HG03439 (cell line): ENCODE data around the gene PRELID2.
"Not testable (repeated sequence)": the region's sequence is repeated elsewhere in the genome, so short reads cannot be mapped to it uniquely, and the experiment has no call there.

Source experiments
- ATAC-seq: cut with Tn5 transposase; IDR thresholded peaks from one replicate; pipeline ENCODE4 v1.9.1; 2021; ENCODE audit warnings: mild to moderate bottlenecking, moderate library complexity; ENCODE audit not compliant: unreplicated experiment

Gene PRELID2

DNA sequence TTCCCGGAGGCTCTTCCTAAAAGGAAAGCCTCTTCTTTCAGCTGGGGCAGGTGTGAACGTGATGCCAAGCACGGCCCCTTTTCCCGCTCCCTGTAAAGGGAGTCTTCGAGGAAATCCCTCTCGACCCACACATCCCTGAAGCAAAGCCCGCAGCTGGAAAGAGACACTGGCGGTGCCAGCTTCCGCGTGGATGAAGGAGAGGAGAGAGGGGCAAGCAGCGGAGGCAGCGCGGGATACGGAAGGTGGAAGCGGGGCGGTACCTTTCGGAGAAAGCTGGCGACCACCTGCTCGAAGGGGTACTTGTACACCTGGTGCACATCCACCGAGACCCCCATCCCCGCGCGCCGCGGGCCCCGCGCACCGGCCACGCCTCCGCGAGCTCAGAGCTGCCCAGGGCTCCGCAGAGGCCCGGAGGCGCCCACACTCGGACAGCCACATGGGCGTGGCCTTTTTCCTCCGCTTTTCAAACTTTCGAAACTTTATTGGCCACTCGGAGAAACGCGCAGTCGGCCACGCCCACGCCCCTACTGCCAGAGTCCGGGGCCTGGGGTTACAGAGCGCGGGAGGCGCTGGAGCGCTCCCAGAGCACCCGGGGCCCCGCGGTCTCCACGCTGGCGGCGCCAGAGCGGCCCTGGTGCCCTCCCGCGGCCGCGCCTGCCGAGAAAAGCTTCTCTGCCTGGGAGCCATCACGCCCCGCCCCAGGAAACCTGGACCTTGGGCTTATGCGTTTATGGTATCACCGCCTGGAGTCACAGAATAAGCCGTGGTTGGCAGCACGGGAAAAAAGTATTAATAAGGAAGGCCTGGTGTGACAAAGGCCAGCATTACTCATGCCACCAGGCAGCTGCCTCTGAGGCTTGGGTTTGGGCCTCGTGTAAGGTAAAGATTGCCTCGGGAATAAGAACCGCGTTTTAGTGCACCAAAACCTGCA, at the start of gene PRELID2:
Gene PRELID2, minus strand, starts transcription at position 426 of the 931 bp plus-strand sequence. Its CDS starts 91 bp downstream, at position 335.
- ATAC-seq: peak; percentile 92

DNA sequence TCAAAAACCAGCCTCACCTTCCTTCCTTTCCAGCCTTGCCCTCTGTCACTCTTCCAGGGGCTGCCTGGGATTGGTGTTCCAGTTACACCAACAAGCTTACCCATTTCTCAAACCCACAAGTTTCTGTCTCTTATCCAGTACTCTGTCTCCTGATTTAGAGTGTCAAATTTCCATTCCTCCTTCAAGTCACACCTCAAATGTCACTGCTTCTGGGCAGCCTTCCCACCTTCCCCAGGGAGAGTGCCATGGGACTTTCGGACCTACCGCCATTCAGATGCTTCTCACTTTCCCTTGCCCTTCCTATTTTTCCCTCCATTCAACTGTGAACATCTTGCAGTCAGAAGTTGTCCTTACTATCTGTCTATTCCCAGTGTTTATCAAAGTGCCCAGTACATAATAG, 39.6 kb upstream of the PRELID2 start:
- no peak for ATAC-seq

DNA sequence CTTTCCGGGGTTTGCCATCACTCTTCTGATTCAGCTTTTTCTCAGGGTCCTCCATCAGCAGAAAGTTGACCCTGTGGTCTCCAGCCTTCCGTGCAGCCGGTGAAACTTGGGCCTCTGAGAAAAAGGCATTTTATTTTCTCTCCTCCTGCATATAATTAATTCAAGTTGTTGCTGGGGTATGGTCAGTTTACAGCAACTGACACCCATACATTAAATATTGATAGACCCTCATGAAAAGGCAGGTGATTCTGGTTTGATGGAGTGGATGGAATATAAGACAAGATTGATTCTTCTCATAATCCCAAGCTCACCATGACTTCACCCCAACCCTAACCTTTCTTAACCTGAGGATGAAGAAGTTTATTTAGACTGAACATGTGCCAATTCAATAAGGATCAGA, 37.8 kb upstream of the PRELID2 start, which contains the start of gene GRXCR2:
Gene GRXCR2, minus strand, starts transcription at position 101 of the 400 bp plus-strand sequence. Its CDS starts 46 bp downstream, at position 55.
- no peak for ATAC-seq

DNA sequence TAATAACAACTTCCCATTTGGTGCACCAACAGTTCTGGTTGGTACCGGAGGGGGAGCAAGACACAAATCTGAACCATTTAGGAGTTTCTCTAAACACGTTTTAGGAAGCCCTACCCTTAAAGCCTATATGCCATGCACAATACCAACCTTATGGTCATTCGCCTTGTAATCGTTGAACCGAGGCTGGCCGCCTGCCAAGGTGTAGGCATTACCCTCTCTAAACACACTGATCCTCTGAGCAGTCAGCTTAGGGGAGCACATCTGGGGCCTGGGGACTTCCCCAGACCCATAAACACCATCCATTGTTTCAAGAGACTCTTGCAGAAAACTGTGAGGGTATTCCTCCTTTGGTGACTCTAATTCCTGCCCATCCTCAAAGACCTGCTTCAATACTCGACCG, 37.3 kb upstream of the PRELID2 start:
- no peak for ATAC-seq

DNA sequence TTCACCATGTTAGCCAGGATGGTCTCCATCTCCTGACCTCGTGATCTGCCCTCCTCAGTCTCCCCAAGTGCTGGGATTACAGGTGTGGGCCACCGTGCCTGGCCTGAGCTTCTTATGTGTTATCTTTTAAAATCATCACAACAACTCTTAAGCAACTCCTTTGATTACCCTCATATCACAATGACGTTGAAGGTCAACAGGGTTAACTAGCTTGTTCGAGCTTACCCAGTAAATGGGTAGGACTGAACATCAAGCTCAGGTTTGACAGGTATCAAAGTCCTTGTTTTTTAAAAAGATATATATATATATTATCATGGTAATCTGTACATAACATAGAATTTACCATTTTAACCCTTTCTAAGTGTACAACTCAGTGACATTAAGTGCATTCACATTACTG, 34.6 kb upstream of the PRELID2 start:
- no peak for ATAC-seq

DNA sequence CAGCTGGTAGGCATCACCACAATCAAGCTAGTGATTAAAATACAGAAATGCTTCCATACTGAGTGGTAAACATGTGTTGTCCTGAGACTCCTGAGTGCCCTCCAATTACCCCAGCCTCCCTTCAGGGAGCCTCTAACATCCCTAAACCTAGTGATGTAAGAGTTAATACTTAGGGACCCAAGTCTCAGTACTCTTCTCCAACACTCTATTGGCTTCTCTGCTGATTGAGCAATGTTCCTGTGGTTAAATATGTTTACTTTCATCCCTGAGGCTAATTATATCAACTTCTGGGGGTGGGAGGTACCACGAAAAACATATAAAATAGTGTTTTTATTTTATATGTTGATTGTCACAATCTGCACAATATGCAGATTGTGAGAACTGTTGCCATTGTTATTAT, 32.7 kb upstream of the PRELID2 start:
- no peak for ATAC-seq

DNA sequence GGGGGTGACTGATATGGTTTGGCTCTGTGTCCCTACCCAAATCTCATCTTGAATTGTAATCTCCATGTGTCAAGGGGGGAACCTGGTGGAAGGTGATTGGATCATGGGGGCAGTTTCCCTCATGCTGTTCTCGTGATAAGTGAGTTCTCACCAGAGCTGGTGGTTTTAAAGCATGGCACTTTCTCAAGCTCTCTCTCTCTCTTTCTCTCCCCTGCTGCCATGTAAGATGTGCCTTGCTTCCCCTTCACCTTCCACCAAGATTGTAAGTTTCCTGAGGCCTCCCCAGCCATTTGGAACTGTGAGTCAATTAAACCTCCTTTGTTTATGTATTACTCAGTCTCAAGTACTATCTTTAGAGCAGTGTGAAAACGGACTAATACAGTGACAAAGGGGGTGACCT, 29.3 kb upstream of the PRELID2 start:
- ATAC-seq: not testable (repeated sequence)

DNA sequence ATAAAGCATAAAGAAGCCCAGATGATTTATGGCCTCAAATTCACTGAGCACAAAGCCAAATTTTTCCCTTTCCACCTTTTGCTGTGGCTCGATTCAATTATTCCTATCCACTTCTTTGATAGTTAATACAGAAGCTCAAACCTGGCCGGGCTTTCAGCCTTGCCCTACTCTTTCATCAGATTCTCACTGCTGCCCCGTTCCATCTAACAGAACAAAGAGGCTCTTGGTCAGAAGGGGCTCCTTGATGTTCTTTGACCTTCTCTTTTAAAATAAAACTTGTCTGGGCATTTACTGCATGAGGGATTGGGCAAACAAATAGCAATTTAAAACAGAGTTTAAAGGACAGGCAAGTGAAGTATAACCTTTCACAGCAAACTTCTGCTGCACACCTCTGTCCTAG, 27.9 kb upstream of the PRELID2 start:
- ATAC-seq: no peak

DNA sequence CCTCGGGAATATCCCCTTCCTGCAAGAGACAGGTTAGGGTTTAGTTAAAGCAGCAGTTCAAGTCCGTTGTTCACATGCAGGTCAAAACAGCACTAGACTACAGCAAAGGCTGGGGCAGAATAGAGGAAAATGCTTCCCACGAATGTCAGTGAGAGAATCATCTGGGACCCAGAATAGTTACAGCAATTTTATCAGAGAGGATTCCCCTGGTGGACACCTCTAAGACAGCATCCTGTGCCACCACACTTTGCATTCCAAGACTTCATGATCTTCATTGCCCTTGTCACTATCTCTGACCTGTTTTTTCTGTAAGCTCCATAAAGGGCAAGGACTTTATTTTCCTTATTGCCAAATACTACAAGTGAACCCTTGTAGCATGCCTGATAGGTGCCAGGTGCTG, 24.8 kb upstream of the PRELID2 start:
- ATAC-seq: no peak

DNA sequence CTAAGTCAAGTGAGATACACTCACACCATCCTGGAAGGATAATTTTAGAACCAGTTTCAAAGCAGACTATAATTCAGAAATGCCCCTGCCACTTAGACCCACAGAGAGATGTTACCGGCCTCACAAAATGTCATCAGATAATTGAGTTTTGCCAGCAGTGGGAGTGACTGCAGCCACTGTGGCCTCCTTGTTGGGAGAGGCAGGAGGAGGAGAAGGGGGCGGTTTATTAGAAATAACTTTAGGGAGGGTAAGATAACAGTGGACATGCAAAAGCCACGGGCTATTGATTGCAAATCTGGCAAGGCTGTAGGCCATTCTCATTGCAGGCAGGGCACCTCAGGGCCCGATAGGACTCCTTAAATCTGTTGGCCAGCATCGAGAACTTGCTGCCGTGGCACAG, 24.3 kb upstream of the PRELID2 start:
- no peak for ATAC-seq

DNA sequence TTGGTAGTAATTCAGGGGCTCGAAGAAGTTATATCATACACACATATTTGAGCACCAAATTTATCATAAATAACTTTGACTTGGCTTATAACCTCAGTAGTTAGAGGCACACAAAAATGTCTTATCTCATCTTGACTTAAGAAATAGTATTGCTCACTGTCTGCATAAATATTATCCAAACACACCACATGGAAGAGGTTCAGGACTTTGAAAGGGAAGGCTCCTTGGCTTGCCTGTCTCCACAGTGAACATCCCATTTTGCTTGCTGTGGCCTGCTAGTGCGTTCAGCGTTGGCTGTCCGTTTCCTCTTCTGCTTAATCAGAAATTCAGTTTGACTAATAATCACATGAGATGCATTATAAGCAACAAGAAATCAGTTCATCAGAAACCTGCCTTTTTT, 23.8 kb upstream of the PRELID2 start:
- no peak for ATAC-seq

DNA sequence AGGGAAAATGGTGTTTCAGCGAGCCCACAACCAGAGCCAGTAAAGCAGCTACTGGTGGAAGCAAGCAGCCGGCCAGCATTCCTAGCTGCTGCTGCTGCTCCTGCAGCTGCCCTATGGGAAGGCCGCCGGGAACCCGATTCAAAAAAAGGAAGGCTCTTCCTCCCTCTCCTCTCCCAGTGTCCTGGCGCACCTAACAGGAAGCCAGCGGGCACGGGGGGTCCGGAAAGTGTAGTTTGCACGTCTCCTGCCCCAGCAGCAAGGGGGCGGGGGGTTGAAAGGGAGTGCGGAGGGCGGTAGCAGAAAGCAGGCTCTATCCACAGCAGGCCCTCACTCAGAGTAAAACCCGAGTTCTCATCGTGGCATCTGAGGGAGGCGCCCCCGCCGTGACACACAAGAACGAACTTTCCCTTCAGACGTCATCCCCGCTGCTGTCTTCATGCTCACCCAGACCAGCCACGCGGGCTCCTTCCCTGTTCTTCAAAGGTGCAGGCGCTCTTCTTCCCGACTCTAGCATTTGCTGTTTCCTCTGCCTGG, 21.2 kb upstream of the PRELID2 start:
- no peak for ATAC-seq

DNA sequence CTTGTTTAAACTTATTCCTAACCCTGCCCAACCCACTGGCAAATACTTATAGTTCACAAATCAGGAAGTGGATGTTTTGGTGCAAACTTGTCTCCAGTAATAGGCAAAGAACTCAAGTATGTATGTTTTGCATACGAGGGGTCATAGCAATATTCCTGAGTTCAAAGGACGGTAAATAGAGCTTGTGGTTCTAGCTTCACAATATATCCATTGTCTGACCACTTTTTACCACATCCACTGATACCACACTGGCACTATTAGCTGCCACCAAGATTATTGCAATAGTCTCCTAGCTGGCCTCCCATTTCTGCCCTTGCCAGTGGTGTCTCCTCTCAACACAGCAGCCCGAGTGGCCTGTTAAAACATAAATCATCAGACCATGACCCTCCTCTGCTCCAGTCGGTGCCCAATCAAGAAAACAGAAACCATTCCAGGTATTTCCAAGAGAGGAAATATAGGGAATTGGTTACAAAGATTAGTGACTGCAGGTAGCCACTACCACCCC, 20.7 kb upstream of the PRELID2 start:
- ATAC-seq: no peak

DNA sequence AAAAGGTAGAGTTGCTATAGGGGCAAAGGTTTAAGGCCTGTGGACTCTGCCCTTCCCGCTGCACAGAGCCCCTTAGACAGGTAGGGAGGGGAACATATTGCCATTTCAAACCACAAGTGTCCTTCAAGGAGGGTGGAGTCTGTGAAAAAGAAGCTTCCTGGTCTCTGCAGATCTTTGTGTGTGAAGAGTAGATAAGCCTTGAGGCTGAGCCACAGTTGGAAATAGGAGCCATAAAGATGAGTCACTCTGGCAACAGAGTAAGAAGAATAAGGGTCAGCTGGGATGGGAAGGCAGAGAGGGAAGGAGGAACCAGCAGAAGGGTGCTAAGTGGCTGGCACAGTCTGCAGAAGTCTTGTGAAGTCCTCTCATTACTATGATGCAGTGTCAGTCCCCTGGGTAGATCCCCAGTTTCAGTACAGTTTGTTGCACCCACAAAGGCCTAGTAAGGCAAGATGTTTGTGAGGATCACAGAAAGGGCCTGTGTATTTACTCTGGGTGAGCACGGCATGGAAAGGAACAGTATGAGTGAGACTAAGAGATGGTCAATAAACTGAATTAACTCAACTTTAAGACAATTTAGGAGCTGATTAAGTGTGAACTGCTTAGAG, 19.6 kb upstream of the PRELID2 start:
- no peak for ATAC-seq

DNA sequence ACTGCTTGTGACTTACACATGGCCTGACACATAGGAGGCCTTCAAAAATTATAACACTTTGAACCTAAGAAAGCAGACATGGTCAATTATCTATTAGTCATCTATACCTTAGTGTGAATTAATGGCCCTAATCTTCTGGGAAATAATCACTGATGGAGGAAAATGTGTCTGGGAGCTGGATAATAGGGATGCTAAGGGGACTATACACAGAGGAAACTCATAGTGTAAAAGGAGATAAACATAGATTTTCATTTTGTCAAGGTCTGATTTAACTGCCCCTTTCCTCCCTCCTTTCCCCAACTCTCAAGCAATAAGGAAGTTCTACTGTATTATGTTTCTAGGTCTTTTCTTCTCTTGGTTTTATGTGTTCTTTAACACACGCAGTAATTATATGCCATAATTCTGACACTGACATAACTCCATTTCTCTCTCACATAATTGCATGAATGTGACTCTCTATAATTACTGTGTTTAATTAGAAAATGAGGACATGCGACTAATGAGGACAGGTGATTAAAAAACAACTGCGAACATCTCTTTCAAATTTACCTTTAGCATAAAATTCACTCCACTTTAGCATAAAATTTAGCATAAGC, 18.7 kb upstream of the PRELID2 start:
- ATAC-seq: no peak

DNA sequence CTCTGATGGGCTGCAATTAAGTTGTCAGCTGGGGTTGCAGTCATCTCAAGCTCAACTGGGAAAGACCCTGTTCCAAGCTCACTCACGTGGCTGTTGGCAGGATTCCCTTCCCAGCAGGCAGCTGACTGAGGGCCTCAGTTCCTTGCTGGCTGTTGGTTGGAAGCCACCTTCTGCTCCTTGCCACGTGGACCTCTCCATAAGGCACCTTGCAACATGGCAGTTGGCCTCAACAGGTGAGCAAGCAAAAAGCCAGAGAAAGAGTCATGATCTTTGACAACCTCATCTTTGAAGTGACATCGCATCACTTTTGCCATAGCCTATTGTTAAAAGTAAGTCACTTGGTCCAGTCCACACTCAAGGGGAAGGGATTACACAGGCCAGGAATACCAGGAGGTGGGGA, 17.8 kb upstream of the PRELID2 start:
- ATAC-seq: no peak

DNA sequence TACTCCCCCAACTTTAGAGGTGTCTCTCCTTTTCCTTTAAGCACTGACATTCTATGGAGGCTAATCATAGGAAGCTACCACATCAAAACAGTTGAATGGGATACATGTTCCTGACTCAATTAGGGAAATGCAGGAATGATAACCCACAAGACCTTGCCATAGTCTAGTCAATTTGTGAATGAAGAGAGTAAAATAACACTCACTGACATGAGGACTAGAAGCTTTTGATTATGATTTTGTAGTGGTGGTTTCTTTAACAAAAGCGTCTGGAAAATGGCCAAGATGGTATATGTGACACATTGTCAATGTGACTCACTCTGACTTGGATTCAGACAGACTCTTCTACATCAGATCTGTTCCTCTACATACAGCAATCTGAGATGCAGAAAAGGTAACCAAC, 13.7 kb upstream of the PRELID2 start:
- ATAC-seq: no peak

DNA sequence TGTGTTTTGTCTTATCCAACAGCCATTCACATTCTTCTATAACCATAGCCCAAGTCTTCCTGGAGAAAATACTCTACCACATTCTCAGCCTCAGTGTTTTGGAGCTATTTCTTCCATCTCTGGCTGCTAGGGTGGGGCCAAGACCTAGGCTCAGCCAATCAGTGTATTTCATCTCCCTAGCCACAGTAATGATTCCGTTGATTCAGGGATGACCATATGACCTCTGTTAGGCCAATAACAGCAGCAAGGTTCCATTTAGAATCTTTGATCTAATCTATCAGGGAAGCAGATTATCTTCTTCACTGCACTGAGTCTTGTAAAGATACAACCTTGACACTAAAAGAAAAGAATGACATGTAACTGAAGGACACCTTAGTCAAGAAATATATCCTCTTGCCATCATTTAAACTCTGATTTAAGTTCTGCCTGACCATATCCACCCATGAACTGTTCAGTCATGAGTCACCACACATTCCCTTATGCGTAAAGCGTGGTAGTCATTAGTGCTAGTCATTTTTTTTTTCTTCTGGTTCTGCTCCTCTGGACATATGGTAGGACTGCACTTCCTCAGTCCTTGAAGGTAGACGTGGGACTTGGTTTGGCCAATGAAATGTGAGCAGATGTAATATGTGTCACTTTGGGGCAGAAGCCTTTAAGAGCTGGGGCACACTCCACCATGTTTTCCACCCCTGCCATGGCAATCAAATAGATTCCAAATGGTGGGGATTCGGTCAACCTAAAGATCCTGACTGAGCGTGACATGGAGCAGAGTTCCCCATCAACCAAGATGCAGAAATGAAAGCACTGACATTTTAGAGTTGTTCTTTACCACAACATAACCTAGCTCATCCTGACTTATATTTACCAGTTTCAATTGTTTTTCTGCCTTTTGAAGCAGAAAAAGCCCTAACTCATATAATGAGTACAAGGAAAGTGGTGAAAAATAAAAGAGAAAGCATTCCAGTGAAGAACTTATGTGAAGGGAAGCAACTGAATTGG, 12.7 kb upstream of the PRELID2 start:
- ATAC-seq: no peak

DNA sequence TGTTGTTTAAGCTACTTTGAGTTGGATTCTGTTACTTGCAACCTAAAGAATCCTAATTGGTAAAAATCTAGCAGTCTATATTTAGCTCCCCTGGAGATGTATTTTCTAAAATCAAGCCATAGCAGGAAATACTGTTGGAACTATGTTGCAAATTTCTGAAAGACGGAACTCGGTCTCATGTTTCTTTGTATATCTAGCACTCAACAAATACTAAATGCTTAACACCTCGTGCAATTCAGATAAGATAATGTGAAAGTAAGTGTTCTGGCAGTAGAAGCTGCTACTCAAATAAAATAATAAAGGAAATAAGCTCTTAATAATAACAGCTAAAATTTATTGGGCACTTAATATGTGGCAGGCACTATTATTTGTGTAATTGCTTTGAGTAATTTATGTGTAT, 10.9 kb upstream of the PRELID2 start:
- ATAC-seq: no peak

DNA sequence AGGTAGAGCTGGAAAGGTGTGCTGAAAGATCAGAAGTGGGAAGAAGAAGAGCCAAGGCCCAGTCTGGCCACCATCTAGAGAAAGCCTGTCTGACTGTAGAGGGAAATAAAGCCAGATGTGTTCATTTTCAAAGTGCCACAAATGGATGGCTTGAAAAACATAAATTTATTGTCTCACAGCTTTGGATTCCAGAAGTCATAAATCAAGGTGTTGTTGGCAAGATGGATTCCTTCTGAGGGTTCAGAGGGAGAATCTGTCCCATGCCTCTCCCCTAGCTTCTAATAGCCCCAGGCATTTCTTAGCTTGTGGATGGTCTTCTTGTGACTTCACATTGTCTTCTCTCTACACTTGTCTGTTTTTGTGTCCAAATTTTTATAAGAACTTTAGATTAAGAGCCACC, 6.2 kb upstream of the PRELID2 start:
- no peak for ATAC-seq
